BLaER1 treated with 17β-estradiol and CSF1 and Interleukin-3, amounts not matched to agents 10 nM and 100 nM (cell line): ENCODE measurements around the gene RASA4B.

Experiments used
- H3K27ac ChIP-seq, 11 experiments: shearing (Covaris generic); formaldehyde crosslinking; 2 replicates each; pipeline ENCODE4 v1.8.1; 2022
- H3K27me3 ChIP-seq, 11 experiments: shearing (Covaris generic); formaldehyde crosslinking; 2 replicates each; pipeline ENCODE4 v1.8.1; 2022
- H3K36me3 ChIP-seq, 11 experiments: shearing (Covaris generic); formaldehyde crosslinking; 2 replicates each; pipeline ENCODE4 v1.8.1; 2022
- H3K4me1 ChIP-seq, 10 experiments: shearing (Covaris generic); formaldehyde crosslinking; 2 replicates each; pipeline ENCODE4 v1.8.1; 2022
- H3K4me2 ChIP-seq, 11 experiments: shearing (Covaris generic); formaldehyde crosslinking; 2 replicates each; pipeline ENCODE4 v1.8.1; 2022
- H3K4me3 ChIP-seq, 10 experiments: shearing (Covaris generic); formaldehyde crosslinking; 2 replicates each; pipeline ENCODE4 v1.8.1; 2022
- H3K9ac ChIP-seq, 11 experiments: shearing (Covaris generic); formaldehyde crosslinking; 2 replicates each; pipeline ENCODE4 v1.8.1; 2022
- H3K9me3 ChIP-seq, 11 experiments: shearing (Covaris generic); formaldehyde crosslinking; replicated peaks in 1 of 11; 2 replicates each; pipeline ENCODE4 v1.8.1; 2022
- H4K20me1 ChIP-seq, 11 experiments: shearing (Covaris generic); formaldehyde crosslinking; 2 replicates each; pipeline ENCODE4 v1.8.1; 2022
- Cebpa-rat ChIP-seq, 11 experiments: shearing (Covaris generic); IDR thresholded peaks; 2 replicates each; pipeline ENCODE4 v1.8.1; 2022

Gene RASA4B

DNA sequence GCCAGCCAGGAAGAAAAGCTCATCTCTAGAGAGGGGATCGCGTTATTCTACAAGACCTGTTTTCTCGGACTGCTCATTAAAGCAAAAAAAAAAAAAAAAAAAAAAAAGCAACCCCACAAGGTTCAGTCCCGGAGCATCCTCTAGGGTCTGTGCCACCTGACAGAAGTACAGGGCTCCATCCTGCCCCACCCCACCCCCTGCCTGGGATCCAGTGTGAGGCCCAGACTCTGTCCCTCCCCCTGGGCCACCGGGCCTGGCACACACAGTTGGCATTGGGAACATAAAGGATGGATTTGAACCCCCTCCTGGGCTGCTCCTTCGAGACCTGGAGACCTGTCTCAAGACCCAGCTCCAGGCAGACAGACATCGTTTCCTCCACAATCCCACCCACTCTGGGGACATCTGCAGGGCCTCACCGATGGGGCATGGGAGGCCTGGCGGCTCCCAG, 83.5 kb downstream of the RASA4B start:
- Histone ChIP-seq H4K20me1 (peaks cover 0 to 29% (median 6%) of the 10 kb centered on the region in 11 experiments; a peak in 10 of 22 replicates), H3K27me3 (no peaks in the 10 kb centered on the region), H3K4me1 (peaks cover 58 to 90% (median 88%) of the 10 kb centered on the region in 10 experiments), H3K4me3 (peak overlapping the region; percentile 74 to 98 (median 94)), H3K36me3 (peaks cover 26 to 35% (median 34%) of the 10 kb centered on the region in 11 experiments), H3K9ac (peak overlapping the region; percentile 87 to 98 (median 93)), H3K4me2 (peak overlapping the region; percentile 95 to 99 (median 98)), H3K27ac (peak overlapping the region; percentile 72 to 99 (median 95)), H3K9me3 (0 out of 22 replicates have a peak, but pooled peaks cover 0 to 4% (median 0%) of the 10 kb centered on the region in 11 experiments)
- no peak for TF ChIP-seq Cebpa-rat (IDR thresholded peaks at IDR 0.05)

DNA sequence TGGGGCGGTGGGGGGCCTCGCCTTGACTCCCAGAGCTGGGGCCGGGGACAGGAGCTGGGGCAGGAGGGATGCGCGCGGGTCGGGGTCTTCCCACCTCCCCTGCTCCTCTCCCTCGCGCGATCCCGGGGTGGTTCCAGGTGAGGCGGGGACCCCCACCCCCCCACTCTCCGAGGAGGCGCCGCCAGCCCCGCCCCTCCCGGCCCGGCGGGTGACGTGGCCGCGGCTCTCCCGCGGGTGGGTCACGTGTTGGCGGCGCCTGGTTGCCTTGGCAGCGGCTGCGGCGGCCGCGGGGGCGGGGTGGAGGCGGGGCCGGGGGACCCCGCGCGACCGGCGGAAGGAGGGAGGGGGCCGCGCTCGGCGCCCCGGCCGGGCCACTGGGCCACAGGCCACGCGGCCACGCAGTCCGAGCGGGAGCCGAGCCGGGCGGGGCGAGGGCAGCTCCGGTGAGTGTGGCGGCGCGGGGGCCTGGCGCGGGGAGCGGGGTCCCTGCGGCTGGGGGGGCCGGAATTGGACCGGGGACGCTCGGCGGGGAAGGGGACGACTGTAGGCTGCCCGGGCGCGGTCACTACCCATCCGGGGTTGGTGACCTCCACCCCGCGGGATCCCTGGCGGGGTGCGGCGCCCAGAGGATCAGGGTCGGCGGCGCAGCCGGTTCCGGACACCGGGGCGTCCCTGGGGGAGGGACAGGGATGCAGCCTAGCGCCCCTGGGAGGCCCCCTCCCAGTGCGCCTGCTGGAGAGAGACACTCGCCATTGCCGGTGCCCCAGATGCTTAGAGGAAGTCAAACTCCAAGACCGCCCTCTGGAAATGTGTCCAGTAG, 84.1 kb downstream of the RASA4B start, which contains the start of gene ORAI2:
Gene ORAI2 (plus strand): TSS at position 357 of the 820 bp plus-strand sequence. CDS start 5,382 bp downstream, outside the sequence.
- peaks cover 20 to 29% (median 28%) of the 10 kb centered on the region in 11 experiments for H3K36me3 ChIP-seq
- H3K4me1 ChIP-seq: peaks cover 62 to 90% (median 88%) of the 10 kb centered on the region in 10 experiments
- peak within 1 kb of the TSS; percentile 74 to 98 (median 94) for H3K4me3 ChIP-seq
- no peaks in the 10 kb centered on the region for H3K27me3 ChIP-seq
- H3K9ac ChIP-seq: peak within 1 kb of the TSS; percentile 87 to 98 (median 93)
- peak within 1 kb of the TSS; percentile 95 to 99 (median 98) for H3K4me2 ChIP-seq
- no peak for TF ChIP-seq Cebpa-rat (IDR thresholded peaks at IDR 0.05)
- H4K20me1 ChIP-seq: peaks cover 0 to 26% (median 6%) of the 10 kb centered on the region in 11 experiments; a peak in 10 of 22 replicates
- no peaks in the 10 kb centered on the region for H3K9me3 ChIP-seq
- H3K27ac ChIP-seq: peak within 1 kb of the TSS; percentile 72 to 99 (median 95)
